DOHH2 (cell line): ENCODE results near the gene CD247.
A peak's percentile ranks its signal among the peaks of the same experiment; 100 is the strongest.

ENCODE experiments used
- H3F3A ChIP-seq: fragments of 200-600 bp; sonication (generic), shearing (Covaris generic); 2 replicates; pipeline ENCODE4 v1.6.0; 2016; ENCODE audit warnings: antibody characterized with exemption, mild to moderate bottlenecking; ENCODE audit not compliant: control insufficient read depth, insufficient read depth
- H3K27ac ChIP-seq: fragments of 200-600 bp; sonication (generic); 2 replicates; pipeline ENCODE4 v1.5.1; 2014; ENCODE audit warnings: low read depth, mild to moderate bottlenecking, low read length, moderate library complexity
- H3K27me3 ChIP-seq: fragments of 200-600 bp; sonication (generic); 2 replicates; pipeline ENCODE4 v1.6.1; 2014; ENCODE audit warnings: mild to moderate bottlenecking, low read length, mixed read lengths; ENCODE audit not compliant: control insufficient read depth
- H3K36me3 ChIP-seq: fragments of 200-600 bp; sonication (generic); 2 replicates; pipeline ENCODE4 v1.6.1; 2014; ENCODE audit warnings: mild to moderate bottlenecking, low read length, moderate library complexity, mixed read lengths; ENCODE audit not compliant: control insufficient read depth
- H3K4me1 ChIP-seq: fragments of 200-600 bp; sonication (generic); 2 replicates; pipeline ENCODE4 v1.6.1; 2014; ENCODE audit warnings: mild to moderate bottlenecking, low read length, mixed read lengths; ENCODE audit not compliant: control insufficient read depth
- H3K4me2 ChIP-seq: fragments of 200-600 bp; sonication (generic); 2 replicates; pipeline ENCODE4 v1.6.0; 2014; ENCODE audit warnings: mild to moderate bottlenecking, low read length, moderate library complexity
- H3K4me3 ChIP-seq: fragments of 200-600 bp; sonication (generic); 2 replicates; pipeline ENCODE4 v1.5.1; 2014; ENCODE audit warnings: mild to moderate bottlenecking, low read length, mixed read lengths
- H3K79me2 ChIP-seq: fragments of 200-600 bp; sonication (generic); 2 replicates; pipeline ENCODE4 v1.6.1; 2014; ENCODE audit warnings: mild to moderate bottlenecking, low read length, mixed read lengths; ENCODE audit not compliant: control insufficient read depth
- H3K9me2 ChIP-seq: fragments of 200-600 bp; sonication (generic); replicated peaks from 2 replicates; pipeline ENCODE4 v1.6.1; 2014; ENCODE audit warnings: mild to moderate bottlenecking, low read length, mixed read lengths; ENCODE audit not compliant: control insufficient read depth
- H3K9me3 ChIP-seq: fragments of 200-600 bp; sonication (generic); 2 replicates; pipeline ENCODE4 v1.6.1; 2014; ENCODE audit warnings: antibody characterized with exemption, low read length, mixed read lengths; ENCODE audit not compliant: control insufficient read depth, insufficient read depth
- H4K20me1 ChIP-seq: fragments of 200-600 bp; sonication (generic); 2 replicates; pipeline ENCODE4 v1.6.0; 2014; ENCODE audit warnings: low read depth, mild to moderate bottlenecking, antibody characterized with exemption, low read length, moderate library complexity; ENCODE audit not compliant: control insufficient read depth, insufficient read depth
- EZH2phosphoT487 ChIP-seq: fragments of 200-600 bp; sonication (generic); IDR thresholded peaks from 2 replicates; pipeline ENCODE4 v1.6.1; 2017; ENCODE audit warnings: borderline replicate concordance, mild to moderate bottlenecking, antibody characterized with exemption, low read length, moderate library complexity, mixed read lengths
- TF ChIP-seq, protein P1 (sequence below): fragments of 200-600 bp; sonication (generic); IDR thresholded peaks from one replicate; pipeline ENCODE4 v1.5.1; 2014; ENCODE audit warnings: antibody characterized with exemption, mild to moderate bottlenecking, low read depth, low read length; ENCODE audit not compliant: poor library complexity, severe bottlenecking

Gene CD247

GRCh38 chr1:167499664-167500101 lies 18.6 kb downstream of the CD247 start:
- H3K4me2 ChIP-seq, result peak overlapping the region; percentile 68
- peaks cover 4% of the 10 kb centered on the region; the same call in 1 of the 2 replicates for H3K9me3 ChIP-seq
- H3K79me2 ChIP-seq, result no peaks in the 10 kb centered on the region
- peaks cover 47% of the 10 kb centered on the region for H3K4me1 ChIP-seq
- peaks cover 10% of the 10 kb centered on the region for H3F3A ChIP-seq
- no peak for TF ChIP-seq EZH2phosphoT487
- TF ChIP-seq, protein P1, sequence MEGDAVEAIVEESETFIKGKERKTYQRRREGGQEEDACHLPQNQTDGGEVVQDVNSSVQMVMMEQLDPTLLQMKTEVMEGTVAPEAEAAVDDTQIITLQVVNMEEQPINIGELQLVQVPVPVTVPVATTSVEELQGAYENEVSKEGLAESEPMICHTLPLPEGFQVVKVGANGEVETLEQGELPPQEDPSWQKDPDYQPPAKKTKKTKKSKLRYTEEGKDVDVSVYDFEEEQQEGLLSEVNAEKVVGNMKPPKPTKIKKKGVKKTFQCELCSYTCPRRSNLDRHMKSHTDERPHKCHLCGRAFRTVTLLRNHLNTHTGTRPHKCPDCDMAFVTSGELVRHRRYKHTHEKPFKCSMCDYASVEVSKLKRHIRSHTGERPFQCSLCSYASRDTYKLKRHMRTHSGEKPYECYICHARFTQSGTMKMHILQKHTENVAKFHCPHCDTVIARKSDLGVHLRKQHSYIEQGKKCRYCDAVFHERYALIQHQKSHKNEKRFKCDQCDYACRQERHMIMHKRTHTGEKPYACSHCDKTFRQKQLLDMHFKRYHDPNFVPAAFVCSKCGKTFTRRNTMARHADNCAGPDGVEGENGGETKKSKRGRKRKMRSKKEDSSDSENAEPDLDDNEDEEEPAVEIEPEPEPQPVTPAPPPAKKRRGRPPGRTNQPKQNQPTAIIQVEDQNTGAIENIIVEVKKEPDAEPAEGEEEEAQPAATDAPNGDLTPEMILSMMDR, result no peak
- H3K4me3 ChIP-seq, result peak overlapping the region; percentile 53
- H4K20me1 ChIP-seq, result no peaks in the 10 kb centered on the region
- H3K27ac ChIP-seq, result peak overlapping the region; percentile 81
- peaks cover 7% of the 10 kb centered on the region for H3K36me3 ChIP-seq
- H3K27me3 ChIP-seq, result no peaks in the 10 kb centered on the region
- no peaks in the 10 kb centered on the region for H3K9me2 ChIP-seq

DNA sequence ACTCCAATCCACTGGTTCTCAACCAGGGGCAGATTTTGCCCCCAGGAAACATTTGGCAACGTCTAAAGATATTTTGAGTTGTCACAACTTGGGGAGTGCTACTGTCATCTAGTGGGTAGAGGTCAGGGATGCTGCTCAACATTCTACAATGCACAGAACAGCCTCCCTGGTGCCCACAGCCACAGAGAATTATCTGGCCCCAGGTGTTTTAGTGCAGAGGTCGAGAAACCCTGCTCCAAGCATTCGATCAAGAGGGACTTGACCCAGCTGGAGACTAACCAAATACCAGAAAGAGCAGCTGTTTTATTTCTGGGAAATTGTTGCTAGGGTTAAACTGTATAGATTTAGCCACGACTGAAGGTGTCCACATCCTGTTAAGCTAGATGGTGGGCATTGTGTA lies 19.2 kb downstream of the CD247 start:
- Histone ChIP-seq H3K9me3 (peaks cover 4% of the 10 kb centered on the region; the same call in 1 of the 2 replicates), H3F3A (peaks cover 10% of the 10 kb centered on the region), H3K4me3 (peak overlapping the region; percentile 53), H3K4me1 (peaks cover 47% of the 10 kb centered on the region), H3K36me3 (peaks cover 7% of the 10 kb centered on the region), H3K9me2 (no peaks in the 10 kb centered on the region), H3K79me2 (no peaks in the 10 kb centered on the region), H3K27me3 (no peaks in the 10 kb centered on the region), H4K20me1 (no peaks in the 10 kb centered on the region), H3K4me2 (peak overlapping the region; percentile 68), H3K27ac (peak overlapping the region; percentile 81)
- TF ChIP-seq EZH2phosphoT487, result no peak
- TF ChIP-seq, protein P1, result no peak

DNA sequence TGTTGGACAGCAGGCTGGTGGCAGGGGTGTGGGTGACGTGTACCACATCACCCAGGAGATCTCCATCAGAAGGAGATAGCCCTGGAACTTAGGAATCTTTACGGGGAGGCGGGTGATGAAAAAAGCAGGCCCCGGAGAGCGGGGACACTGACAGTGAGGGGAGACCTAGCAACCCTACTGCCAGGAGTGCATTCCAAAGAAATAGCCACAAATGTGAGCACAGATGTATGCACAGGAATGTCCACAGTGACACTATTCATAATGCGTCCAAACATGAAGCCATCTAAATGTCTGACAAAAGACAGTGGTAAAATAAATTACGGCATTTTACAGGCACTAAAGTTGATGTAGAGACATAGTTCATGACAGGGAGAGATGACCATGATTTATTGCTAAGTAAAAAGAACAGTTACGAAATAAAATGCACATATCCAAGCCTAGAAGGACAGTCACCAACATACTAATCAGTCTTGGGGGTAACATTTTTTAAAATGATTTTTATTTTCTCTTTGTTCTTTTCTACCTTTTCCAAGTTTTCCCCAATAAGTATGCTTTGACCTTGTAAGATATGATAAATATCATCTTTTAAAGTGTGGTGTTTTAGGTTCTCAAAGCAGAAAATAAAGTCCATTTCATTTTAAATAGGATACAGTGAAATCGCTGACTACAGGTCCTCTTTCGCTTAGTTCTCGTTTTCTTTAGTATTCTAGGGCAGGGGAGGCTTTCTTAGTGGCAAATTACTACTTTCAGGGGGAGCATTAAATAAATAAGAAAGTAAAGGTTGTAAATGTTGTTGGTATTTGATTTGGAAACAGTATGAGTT lies 21.3 kb downstream of the CD247 start:
- TF ChIP-seq, protein P1, result no peak
- TF ChIP-seq EZH2phosphoT487, result no peak
- peaks cover 10% of the 10 kb centered on the region for H3F3A ChIP-seq
- peaks cover 40% of the 10 kb centered on the region for H3K4me1 ChIP-seq
- peaks cover 4% of the 10 kb centered on the region; the same call in 1 of the 2 replicates for H3K9me3 ChIP-seq
- no peaks in the 10 kb centered on the region for H3K9me2 ChIP-seq
- H3K36me3 ChIP-seq, result peaks cover 7% of the 10 kb centered on the region
- H3K27me3 ChIP-seq, result no peaks in the 10 kb centered on the region
- no peaks in the 10 kb centered on the region for H3K79me2 ChIP-seq
- H4K20me1 ChIP-seq, result no peaks in the 10 kb centered on the region
- H3K4me3 ChIP-seq, result no peak overlapping the region
- H3K27ac ChIP-seq, result no peak overlapping the region
- no peak overlapping the region for H3K4me2 ChIP-seq
